ENCODE data around the gene ASMTL.

DNA sequence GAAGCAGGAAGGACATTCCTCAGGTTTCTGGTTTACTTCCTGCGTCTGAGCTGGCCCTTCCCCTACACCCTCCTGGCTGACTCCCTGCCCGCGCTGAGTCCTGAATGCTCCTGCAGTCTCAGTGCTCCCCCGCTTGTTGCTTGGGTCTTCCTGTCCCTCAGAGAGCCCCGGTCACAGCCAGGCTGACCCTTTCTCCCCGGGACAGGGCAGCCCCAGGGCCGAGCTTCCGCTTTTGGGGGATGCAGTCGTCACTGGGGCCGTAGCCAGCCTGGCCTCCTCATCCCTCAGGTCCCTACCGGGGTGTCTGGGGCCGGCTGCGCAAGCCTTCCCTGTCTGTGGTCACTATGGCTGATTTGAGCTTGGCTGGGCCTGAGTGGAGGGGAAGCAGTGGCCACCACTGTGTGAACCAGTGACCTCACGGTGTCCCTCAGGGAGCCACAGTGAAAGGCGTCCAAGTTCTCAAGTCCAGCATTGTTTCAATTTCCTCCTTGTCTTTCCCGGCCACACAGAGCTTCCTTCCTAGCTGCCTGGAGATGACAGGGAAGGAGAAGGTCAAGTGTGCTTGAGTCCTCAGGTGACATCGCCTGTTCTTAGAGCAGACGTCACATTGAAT, 34.1 kb upstream of the ASMTL start:
- TF ChIP-seq, protein P1, sequence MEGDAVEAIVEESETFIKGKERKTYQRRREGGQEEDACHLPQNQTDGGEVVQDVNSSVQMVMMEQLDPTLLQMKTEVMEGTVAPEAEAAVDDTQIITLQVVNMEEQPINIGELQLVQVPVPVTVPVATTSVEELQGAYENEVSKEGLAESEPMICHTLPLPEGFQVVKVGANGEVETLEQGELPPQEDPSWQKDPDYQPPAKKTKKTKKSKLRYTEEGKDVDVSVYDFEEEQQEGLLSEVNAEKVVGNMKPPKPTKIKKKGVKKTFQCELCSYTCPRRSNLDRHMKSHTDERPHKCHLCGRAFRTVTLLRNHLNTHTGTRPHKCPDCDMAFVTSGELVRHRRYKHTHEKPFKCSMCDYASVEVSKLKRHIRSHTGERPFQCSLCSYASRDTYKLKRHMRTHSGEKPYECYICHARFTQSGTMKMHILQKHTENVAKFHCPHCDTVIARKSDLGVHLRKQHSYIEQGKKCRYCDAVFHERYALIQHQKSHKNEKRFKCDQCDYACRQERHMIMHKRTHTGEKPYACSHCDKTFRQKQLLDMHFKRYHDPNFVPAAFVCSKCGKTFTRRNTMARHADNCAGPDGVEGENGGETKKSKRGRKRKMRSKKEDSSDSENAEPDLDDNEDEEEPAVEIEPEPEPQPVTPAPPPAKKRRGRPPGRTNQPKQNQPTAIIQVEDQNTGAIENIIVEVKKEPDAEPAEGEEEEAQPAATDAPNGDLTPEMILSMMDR (IDR thresholded peaks at IDR 0.05; ENCODE audit: borderline replicate concordance, extremely low read depth, low read length, poor library complexity, severe bottlenecking) = no peak
- no peak for TF ChIP-seq EZH2 (IDR thresholded peaks at IDR 0.05; ENCODE audit: borderline replicate concordance, low read depth, low read length, severe bottlenecking)

Data from DND-41 (cell line).